Cardiac muscle cell (in vitro differentiated cells and primary cell): ENCODE data around the gene INPP5A. TPM values are rescaled to one million over a fixed set of nuclear protein-coding genes. Genes with fewer than 3 reads are reported as not detected.

Experiments
- DNase-seq, 2 donors: peaks; one replicate each; pipeline versions ENCODE4 v3.0.0 to v3.0.0-alpha.2; 2010 to 2017; ENCODE audit warnings: low read depth in 1 of 2, low spot score in 1 of 2
- H3K27ac ChIP-seq: fragments of 200-600 bp; sonication (generic); 2 replicates; pipeline ENCODE4 v1.5.1; 2016
- H3K27me3 ChIP-seq: fragments of 200-600 bp; sonication (generic); 2 replicates; pipeline ENCODE4 v1.6.0; 2016; ENCODE audit warnings: control low read depth
- H3K36me3 ChIP-seq: fragments of 200-600 bp; sonication (generic); 2 replicates; pipeline ENCODE4 v1.5.1; 2016; ENCODE audit warnings: control low read depth
- H3K4me1 ChIP-seq: fragments of 200-600 bp; sonication (generic); 2 replicates; pipeline ENCODE4 v1.8.1; 2017; ENCODE audit warnings: low read depth, mild to moderate bottlenecking, mixed run types
- H3K4me3 ChIP-seq: fragments of 200-600 bp; sonication (generic); 2 replicates; pipeline ENCODE4 v1.5.1; 2016; ENCODE audit warnings: mild to moderate bottlenecking
- H3K9me3 ChIP-seq: fragments of 200-600 bp; sonication (generic); 2 replicates; pipeline ENCODE4 v1.5.1; 2017; ENCODE audit warnings: low read depth, mild to moderate bottlenecking, control low read depth
- CTCF ChIP-seq: IDR thresholded peaks from 2 replicates; pipeline ENCODE4 v1.5.1; 2012; ENCODE audit warnings: low read depth, mild to moderate bottlenecking, low read length
- polyA plus RNA-seq: library from polyadenylated mRNA; unstranded; fragments of >200 nt; fragmentation: Nextera tagmentation; extraction: Ambion mirVana; gene quantifications from 2 replicates; pipeline ENCODE4 v1.2.1, GENCODE V29; 2016
- total RNA-seq: library from RNA; depleted of rRNA; stranded (reverse); fragments of >200 nt; gene quantifications from 2 replicates; pipeline ENCODE4 v1.2.3, GENCODE V29; 2016

Gene INPP5A
- total and polyA plus RNA-seq, 2 experiments from 2014 or later = 87.0 to 90.4 TPM

DNA sequence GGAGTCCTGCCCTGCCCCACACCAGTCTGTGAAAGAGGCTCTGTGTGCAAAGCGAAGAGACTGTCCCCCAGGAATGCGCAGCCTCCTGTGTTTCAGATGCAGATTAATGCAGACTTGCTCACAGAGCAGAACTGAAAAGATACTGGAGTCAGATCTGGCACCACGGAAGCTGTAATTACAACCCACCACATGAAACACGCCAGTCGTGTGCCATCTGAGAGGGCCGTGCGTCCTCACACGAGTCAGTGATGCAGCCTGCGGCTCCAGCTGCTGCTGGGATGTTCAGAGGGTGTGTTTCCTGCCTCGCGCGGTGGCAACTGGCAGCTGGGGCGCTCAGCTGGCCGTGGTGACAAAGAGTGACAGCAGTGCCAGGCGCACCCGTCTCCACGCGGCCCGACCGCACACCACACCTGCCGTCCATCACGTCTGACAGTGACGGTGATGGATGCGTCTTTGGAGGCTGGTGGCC lies 198.4 kb downstream of the INPP5A start:
- no peak overlapping the region for H3K4me3 ChIP-seq
- DNase-seq = no peak
- H3K4me1 ChIP-seq = no peaks in the 10 kb centered on the region
- H3K36me3 ChIP-seq = no peaks in the 10 kb centered on the region
- no peak overlapping the region for H3K27ac ChIP-seq
- TF ChIP-seq CTCF = no peak
- H3K27me3 ChIP-seq = no peaks in the 10 kb centered on the region
- no peaks in the 10 kb centered on the region for H3K9me3 ChIP-seq

- no peak overlapping the region for H3K27ac ChIP-seq
- H3K9me3 ChIP-seq = no peaks in the 10 kb centered on the region
- no peak for TF ChIP-seq CTCF
- H3K4me1 ChIP-seq = no peaks in the 10 kb centered on the region
- DNase-seq = no peak
- no peaks in the 10 kb centered on the region for H3K27me3 ChIP-seq
- no peak overlapping the region for H3K4me3 ChIP-seq
- no peaks in the 10 kb centered on the region for H3K36me3 ChIP-seq
Measured at GRCh38 chr10:132737390-132738048, 199.9 kb downstream of the INPP5A start.

DNA sequence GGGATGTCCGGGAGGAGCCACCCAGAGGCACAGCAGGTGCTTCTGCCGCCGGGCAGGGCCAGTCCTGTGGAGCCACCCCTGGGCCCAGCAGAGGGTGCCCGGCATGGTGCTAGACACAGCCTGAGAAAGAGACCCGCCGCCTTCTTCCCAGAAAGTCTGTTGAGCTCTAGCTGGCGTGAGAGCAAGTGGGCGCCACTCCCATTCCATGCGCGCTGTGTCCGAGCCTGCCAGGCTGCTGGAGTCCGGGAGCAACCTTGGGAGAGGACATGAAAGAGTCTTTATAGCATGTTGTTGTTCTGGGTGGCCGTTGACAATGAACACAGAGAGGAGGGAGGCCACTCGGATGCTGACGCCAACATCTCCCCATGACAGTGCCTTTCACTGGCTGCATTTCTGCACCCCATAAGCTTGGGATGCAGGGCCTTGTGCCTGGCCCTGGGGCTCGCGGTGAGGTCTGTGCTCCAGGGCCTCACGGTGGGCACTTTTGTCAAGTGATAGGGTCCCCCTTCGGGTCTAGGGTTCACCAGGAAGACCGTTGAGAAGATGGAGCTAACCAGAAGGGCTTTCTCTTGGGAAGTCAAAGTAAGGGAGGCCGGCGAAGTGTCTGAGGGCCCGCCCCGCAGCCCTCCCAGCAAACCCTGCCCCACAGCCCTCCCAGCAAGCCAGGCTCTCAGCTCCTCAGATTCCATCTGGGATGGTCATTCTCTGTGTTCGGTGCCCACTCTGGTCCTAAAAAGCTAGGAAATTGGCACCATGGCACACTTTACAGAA lies 201.1 kb downstream of the INPP5A start:
- no peak overlapping the region for H3K4me3 ChIP-seq
- H3K36me3 ChIP-seq = no peaks in the 10 kb centered on the region
- H3K9me3 ChIP-seq = no peaks in the 10 kb centered on the region
- no peaks in the 10 kb centered on the region for H3K4me1 ChIP-seq
- H3K27ac ChIP-seq = no peak overlapping the region
- no peaks in the 10 kb centered on the region for H3K27me3 ChIP-seq
- DNase-seq = no peak
- no peak for TF ChIP-seq CTCF

DNA sequence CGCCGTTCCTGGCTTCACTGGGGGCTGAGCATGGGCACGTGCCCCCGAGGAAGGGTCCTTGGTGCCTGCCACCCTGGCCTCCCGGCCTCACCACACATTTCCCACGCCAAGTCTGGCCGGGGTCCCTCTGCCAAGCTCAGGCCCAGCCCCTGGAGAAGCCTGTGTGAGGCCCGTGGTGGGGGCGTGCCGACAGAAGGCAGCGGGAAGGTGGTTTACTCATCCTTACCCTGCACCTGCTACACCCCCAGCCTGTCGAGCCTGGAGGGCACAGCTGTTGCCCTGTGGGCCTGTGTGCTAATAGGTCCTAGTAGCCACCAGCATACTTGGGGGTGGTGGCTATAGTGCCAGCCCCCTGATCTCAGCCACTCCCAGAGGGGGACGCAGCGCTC lies 201.6 kb downstream of the INPP5A start:
- Histone ChIP-seq H3K4me3 (no peak overlapping the region), H3K27me3 (no peaks in the 10 kb centered on the region), H3K36me3 (no peaks in the 10 kb centered on the region), H3K4me1 (no peaks in the 10 kb centered on the region), H3K9me3 (no peaks in the 10 kb centered on the region), H3K27ac (no peak overlapping the region)
- no peak for TF ChIP-seq CTCF
- no peak for DNase-seq

- TF ChIP-seq CTCF = no peak
- no peaks in the 10 kb centered on the region for H3K27me3 ChIP-seq
- no peak overlapping the region for H3K27ac ChIP-seq
- H3K9me3 ChIP-seq = no peaks in the 10 kb centered on the region
- no peak overlapping the region for H3K4me3 ChIP-seq
- H3K4me1 ChIP-seq = no peaks in the 10 kb centered on the region
- DNase-seq = no peak
- H3K36me3 ChIP-seq = no peaks in the 10 kb centered on the region
Measured at GRCh38 chr10:132740588-132740987, 203.0 kb downstream of the INPP5A start.
